NCI-H82 treated with DMSO at 0.1 percent for 48 hours (cell line): Measurements from ENCODE around the gene CALHM2.

Experiments
- DNase-seq: peaks from one replicate; lab custom pipeline; 2025; ENCODE audit not compliant: unreplicated experiment; lab: John Stamatoyannopoulos, UW

The CALHM2 gene

DNA sequence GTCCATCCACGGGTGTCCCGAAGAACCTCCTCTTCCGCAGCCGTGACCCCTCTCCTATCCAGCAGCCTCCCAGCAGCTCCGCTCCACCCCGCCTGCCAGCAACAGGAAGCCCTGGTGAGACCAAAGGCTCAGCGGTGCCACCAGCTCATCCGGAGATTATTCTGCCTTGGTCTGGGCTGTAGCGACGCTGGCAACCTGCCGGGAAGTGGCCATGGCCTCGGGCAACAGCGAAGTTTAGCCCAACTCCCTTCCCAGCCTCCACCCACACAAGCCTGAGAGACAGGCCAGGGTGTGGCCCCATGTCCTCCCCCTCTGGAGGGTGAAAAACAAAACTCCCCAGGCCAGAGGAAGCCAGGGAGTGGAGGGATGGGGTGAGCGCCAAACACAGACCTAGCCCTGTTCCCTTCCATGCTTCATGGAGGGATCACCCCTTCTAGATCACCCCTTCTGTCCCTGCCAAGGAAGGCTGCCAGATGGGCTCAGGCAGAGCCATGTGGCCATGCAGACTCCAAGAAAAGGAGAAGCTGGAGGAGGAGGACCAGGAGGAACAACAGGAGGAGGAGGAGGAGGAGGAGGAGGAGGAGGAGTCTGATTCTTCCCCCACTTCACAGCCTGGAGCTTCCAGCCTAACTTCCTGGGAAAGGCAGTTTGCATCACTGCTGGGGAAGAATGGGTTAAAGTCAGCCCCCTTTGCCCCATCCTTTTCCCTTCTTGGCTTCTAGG is 918 bp downstream of the CALHM2 start:
- DNase-seq = no peak

- DNase-seq = no peak
These were observed 1.9 kb downstream of the CALHM2 start for GRCh38 chr10:103450201-103450695.

DNA sequence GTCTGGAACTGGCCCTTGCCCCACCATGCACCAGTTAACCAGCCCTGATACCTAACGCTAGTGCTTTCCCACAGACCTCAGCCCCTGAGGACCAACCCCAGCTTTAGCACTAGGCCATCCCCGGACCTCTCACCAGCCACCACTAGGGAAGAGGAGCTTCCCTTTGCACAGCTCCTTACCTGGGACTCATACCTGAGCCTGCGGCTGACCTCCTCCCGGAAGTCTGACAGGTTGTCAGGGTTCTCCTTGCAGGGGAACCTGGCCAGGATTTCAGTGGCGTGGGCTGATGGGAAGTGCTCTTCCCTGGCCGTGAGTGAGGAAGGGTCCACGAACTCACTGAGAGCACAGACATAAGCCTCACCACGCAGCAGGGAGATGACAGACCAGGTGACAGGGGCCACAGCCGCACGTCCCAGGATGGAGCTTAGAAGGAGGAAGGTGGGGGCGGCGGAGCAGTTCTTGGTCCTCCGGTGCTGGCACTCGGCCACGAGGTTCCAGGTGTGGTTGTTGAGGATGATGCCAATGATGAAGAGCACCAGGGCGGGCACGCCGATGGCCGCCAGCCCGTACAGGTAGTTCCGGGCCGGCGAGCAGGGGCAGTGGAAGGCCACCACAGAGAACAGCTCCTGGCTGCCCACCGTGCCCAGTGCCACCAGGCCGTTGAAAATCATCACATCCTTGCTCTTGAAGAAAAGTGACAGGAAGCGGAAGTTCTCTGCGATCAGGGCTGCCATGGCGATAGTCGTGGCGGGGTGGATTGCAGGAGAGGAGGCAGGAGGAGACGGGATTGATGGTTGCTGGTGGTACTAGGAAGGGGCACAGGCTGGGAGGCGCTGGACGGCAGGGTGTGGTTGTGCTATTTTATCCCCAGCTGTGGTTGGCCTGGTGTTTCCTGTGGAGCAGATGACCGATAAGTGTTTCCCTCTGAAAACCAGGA is 2.7 kb downstream of the CALHM2 start:
- DNase-seq = no peak

- no peak for DNase-seq
These were observed 3.4 kb downstream of the CALHM2 start for GRCh38 chr10:103448746-103449145.

GRCh38 chr10:103447187-103447586 is 5.0 kb downstream of the CALHM2 start:
- DNase-seq = no peak

- DNase-seq = no peak
These were observed 6.2 kb downstream of the CALHM2 start for GRCh38 chr10:103445767-103446567.

- DNase-seq = no peak
These were observed 6.8 kb downstream of the CALHM2 start for GRCh38 chr10:103445366-103445765.

DNA sequence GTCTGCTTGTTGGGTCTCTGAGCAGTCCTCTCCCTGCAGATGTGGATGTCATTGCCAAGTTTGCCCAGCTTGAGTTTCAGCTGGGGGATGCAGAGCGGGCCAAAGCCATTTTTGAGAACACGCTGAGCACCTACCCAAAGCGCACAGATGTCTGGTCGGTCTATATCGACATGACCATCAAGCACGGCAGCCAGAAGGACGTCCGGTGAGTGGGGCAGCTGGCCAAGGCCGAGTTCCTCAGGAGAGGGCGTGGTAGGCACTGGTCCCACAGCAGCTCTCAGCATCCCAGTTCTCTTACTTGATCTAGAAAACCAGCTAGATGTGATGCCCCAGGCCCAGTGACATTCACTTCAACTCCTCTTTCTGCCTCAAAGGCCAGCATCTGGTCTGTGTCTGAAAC is 7.7 kb downstream of the CALHM2 start:
- no peak for DNase-seq

- DNase-seq = no peak
These were observed 8.5 kb downstream of the CALHM2 start for GRCh38 chr10:103443475-103444185.

DNA sequence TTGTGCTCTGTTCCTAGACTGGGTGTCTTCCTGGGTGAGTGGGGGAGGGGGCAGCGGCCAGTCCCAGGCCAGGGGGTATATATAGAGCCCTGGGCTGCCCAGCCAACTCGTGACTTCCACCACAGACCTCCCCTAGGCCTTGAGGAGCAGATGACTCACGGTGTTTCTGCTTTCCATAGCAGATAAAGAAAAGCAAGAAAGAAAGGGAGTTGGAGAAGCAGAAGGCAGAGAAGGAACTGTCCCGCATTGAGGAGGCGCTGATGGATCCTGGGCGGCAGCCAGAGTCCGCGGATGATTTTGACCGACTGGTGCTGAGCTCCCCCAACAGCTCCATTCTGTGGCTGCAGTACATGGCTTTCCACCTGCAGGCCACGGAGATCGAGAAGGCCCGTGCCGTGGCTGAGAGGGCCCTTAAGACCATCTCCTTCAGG is 10.1 kb downstream of the CALHM2 start:
- no peak for DNase-seq

DNA sequence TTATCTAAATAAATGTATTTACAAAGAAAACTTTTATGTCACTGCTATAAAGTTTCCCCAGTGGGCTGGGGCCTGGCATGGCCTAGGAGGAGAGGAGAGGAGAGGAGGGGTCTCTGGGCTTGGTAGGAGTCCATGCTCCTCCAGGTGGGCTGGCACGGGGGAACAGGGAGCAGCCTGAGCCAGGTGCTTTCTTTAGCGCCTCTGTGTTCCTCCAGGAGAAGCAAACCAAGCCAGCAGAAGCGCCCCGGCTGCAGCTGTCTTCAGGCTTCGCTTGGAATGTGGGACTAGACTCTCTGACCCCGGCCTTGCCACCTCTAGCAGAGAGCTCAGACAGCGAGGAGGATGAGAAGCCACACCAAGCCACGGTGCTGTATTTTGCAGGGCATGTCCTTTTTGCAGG is 10.6 kb downstream of the CALHM2 start:
- no peak for DNase-seq

- no peak for DNase-seq
These were observed 11.0 kb downstream of the CALHM2 start for GRCh38 chr10:103441206-103441605.

GRCh38 chr10:103440416-103440815 is 11.8 kb downstream of the CALHM2 start:
- no peak for DNase-seq

DNA sequence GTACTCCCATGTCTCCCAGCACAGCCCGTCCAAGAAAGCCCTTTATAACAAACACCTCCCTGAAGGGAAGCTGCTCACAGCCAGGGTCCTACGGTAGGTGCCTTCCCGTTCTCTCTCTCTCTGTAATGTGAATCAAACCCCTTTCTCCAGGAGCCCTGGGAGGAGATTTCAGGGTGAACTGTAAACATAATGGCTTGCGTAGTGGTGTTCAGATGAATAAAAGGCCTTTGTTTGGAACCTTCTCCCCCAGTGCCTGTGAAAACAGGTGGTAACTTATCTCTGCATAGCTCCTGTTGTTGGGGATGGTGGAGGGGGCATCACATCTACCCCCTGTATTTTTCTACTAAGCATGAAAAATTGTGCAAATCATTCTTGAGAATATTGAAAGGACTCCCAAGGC is 12.4 kb downstream of the CALHM2 start:
- no peak for DNase-seq

GRCh38 chr10:103433858-103434257 is 18.3 kb downstream of the CALHM2 start:
- no peak for DNase-seq

GRCh38 chr10:103431902-103432301 is 20.3 kb downstream of the CALHM2 start:
- DNase-seq = no peak

- no peak for DNase-seq
These were observed 22.5 kb downstream of the CALHM2 start for GRCh38 chr10:103429647-103430046.

DNA sequence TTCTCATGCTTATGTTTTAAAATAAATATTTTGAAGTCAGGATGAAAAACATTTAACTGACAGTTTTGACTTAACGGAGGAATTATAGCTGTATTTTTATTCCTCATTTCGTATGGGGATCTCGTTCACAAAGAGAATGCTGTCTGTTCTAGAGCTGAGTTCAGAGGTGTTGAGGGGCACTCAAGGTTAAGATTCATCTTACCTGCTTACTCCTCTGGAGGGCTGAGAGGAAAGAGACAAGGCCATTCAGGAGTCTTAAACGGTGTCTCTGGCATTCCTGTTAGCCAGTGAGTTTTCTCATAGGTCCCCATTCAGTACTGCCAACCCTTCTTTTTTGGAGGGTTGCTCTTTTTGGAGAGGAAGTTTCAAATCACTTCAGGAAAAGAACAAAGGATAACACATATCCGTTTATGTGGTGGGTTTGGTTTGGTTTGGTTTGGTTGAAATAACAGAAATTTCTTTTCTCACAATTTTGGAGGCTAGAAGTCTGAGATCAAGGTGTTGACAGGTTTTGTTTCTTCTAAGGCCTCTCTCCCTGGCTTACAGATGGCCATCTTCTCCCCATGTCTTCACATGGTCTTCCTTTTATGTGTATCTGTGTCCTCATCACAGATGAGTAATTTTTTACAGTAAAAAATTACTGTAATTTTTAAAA is 23.1 kb downstream of the CALHM2 start:
- DNase-seq = no peak

- no peak for DNase-seq
These were observed 24.3 kb downstream of the CALHM2 start for GRCh38 chr10:103427866-103428265.

DNA sequence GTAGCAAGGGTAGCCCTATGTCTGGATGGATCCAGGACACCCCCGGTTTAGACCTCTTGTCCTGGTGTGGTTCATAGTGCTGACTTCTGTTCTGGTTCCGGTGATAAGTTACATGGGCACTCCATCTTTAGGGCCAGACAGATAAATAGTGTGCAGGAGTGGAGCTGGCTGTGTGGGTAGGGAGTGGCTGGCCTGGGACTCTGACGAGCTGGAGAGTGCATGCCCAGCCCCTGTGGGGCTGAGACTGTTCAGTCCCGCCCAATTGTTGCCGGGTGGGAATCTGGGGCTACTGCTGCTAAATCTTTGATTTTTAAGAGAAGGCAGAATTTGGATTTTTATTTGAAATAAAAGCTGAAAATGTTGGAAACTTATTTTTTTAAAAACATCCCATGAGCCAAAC is 28.4 kb downstream of the CALHM2 start:
- no peak for DNase-seq
